ENCODE measurements around the gene RCOR1. TPM values are rescaled to one million over a fixed set of nuclear protein-coding genes. Genes with fewer than 3 reads are reported as not detected.

The RCOR1 gene
- total and polyA plus RNA-seq, 2 of the 4 experiments (the other 2 are of a cell fraction): 9.0 to 11.2 TPM

DNA sequence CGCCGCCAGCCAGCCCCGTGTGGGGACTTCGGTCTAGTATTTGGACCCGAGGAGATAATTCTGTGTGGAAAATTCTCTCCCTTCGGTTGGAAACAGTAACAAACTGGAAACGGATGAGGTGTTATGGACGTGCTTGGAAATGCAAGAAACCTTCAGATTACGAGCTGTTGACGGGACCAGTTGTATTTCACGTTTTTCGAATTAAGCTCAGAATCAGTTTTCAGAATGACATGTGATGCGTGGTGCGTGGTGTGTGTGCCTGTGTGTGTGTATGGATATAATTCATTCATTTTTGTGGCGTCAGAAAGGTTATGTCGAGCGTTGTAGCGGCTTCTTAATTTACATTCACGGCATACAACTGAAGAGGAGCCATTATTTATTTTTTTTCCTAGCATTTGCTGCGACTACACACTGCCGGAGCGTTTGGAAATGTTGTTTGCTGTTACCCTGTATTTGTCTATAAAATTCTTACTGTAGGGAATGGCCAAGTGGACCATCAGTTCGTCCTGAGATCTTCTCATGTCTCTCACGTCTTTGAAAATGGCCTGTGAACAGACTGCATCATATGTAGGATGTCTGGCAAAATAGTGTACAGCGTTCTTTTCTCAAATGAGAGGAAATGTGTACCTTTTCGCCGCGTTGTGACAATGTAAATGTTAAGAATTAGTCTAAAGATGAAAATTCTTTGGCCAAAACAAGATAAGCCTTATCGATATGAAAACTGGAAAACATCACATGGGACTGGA is 186.1 kb downstream of the RCOR1 start:
- H3K36me3 ChIP-seq (ENCODE audit: control insufficient read depth, insufficient read depth, low read length): no peaks in the 10 kb centered on the region
- H4K20me1 ChIP-seq (ENCODE audit: insufficient read depth, low read length): peaks cover 41% of the 10 kb centered on the region
- ATAC-seq (ENCODE audit: low read depth): no peak
- H2BK120ac ChIP-seq (ENCODE audit: low read depth, low read length): no peak overlapping the region
- BruUV-seq (replicated peaks): TSS peak; percentile 46
- peak overlapping the region; percentile 13 for H3K27ac ChIP-seq (ENCODE audit: insufficient read depth, low read length)
- no peak overlapping the region for H4K5ac ChIP-seq (ENCODE audit: low read depth, low read length)
- in situ Hi-C loops (cut with MboI; ENCODE audit: low sequenced_read_pairs) (loop anchor here (10.0 kb wide), 1 partner anchor 136 kb away; no protein-coding TSS in a partner anchor), dilution Hi-C loops (cut with HindIII; ENCODE audit: low sequenced_read_pairs, unreplicated experiment) (no loop called here), intact Hi-C loops (cut with micrococcal nuclease) (loop anchor here (10.0 kb wide), 1 partner anchor 184 kb away; the partner anchor contains the start of gene RCOR1)
- H3K27me3 ChIP-seq (ENCODE audit: control insufficient read depth, insufficient read depth, low read length): no peaks in the 10 kb centered on the region
- H3K4me2 ChIP-seq (ENCODE audit: low read depth, low read length): peak overlapping the region; percentile 99
- peak overlapping the region; percentile 96 for H3K23ac ChIP-seq (ENCODE audit: low read depth, low read length)
- H3K79me1 ChIP-seq (ENCODE audit: low read depth in 1 of 2, low read length in 2 of 2): peaks cover 32 to 50% of the 10 kb centered on the region in 2 experiments
- TF ChIP-seq, protein P1, sequence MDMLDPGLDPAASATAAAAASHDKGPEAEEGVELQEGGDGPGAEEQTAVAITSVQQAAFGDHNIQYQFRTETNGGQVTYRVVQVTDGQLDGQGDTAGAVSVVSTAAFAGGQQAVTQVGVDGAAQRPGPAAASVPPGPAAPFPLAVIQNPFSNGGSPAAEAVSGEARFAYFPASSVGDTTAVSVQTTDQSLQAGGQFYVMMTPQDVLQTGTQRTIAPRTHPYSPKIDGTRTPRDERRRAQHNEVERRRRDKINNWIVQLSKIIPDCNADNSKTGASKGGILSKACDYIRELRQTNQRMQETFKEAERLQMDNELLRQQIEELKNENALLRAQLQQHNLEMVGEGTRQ (IDR thresholded peaks at IDR 0.05; ENCODE audit: low read depth, low read length): no peak
- no peak for TF ChIP-seq CEBPB (IDR thresholded peaks at IDR 0.05; ENCODE audit: low read depth, low read length)
- TF ChIP-seq, protein P2, sequence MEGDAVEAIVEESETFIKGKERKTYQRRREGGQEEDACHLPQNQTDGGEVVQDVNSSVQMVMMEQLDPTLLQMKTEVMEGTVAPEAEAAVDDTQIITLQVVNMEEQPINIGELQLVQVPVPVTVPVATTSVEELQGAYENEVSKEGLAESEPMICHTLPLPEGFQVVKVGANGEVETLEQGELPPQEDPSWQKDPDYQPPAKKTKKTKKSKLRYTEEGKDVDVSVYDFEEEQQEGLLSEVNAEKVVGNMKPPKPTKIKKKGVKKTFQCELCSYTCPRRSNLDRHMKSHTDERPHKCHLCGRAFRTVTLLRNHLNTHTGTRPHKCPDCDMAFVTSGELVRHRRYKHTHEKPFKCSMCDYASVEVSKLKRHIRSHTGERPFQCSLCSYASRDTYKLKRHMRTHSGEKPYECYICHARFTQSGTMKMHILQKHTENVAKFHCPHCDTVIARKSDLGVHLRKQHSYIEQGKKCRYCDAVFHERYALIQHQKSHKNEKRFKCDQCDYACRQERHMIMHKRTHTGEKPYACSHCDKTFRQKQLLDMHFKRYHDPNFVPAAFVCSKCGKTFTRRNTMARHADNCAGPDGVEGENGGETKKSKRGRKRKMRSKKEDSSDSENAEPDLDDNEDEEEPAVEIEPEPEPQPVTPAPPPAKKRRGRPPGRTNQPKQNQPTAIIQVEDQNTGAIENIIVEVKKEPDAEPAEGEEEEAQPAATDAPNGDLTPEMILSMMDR (conservative IDR thresholded peaks at IDR 0.05; ENCODE audit: low read depth, low read length): no peak
- ChIA-PET CTCF (no interaction called here), POLR2A (ENCODE audit: unreplicated experiment) (interaction anchor here (0.6 kb wide), 1 partner anchor 35 kb away, joined by 3 read pairs; no protein-coding TSS in a partner anchor)
- peak overlapping the region; percentile 89 for H3K14ac ChIP-seq (replicated peaks; ENCODE audit: low read depth, low read length)
- peak overlapping the region; percentile 82 for H2AFZ ChIP-seq (replicated peaks; ENCODE audit: low read length, poor library complexity)
- H2AK9ac ChIP-seq (replicated peaks; ENCODE audit: low read depth, low read length, poor library complexity): no peak overlapping the region
- no peaks in the 10 kb centered on the region for H3K9me3 ChIP-seq (ENCODE audit: control insufficient read depth, insufficient read depth, low read length)
- peaks cover 16% of the 10 kb centered on the region for H3K4me1 ChIP-seq (ENCODE audit: control insufficient read depth, insufficient read depth, low read length)
- no peak overlapping the region for H2BK15ac ChIP-seq (ENCODE audit: low read depth, low read length)
- no peak overlapping the region for H2BK20ac ChIP-seq (ENCODE audit: low read depth, low read length)
- peak overlapping the region; percentile 57 for H2BK5ac ChIP-seq (ENCODE audit: low read depth, low read length, poor library complexity, severe bottlenecking)
- peaks cover 29% of the 10 kb centered on the region for H3K9me1 ChIP-seq (ENCODE audit: insufficient read depth, low read length)
- H3K4me3 ChIP-seq (ENCODE audit: insufficient read depth, low read depth, low read length): peak overlapping the region; percentile 75
- WGBS, 2 experiments (ENCODE audit: extremely low coverage in 2 of 2, insufficient read length in 1 of 2): 11% methylated on average over 12 of the region's 29 CpGs; no CpG with 5 or more reads in 1 of the 2 experiments
- H3K9ac ChIP-seq (ENCODE audit: low read depth, low read length): peak overlapping the region; percentile 76
- peak overlapping the region; percentile 56 for H3K4ac ChIP-seq (ENCODE audit: low read depth, low read length)
- peak overlapping the region; percentile 58; the same call in 1 of the 2 replicates for H3K18ac ChIP-seq (ENCODE audit: low read depth, low read length)
- H3K56ac ChIP-seq (ENCODE audit: extremely low read depth, insufficient read depth, low read length): peak overlapping the region; percentile 73
- H4K91ac ChIP-seq (ENCODE audit: insufficient read depth, low read depth, low read length): no peak overlapping the region
- H2AK5ac ChIP-seq (ENCODE audit: low read depth, low read length): peak overlapping the region; percentile 11; the same call in 1 of the 2 replicates
- DNase-seq: peak; percentile 47
- no peak overlapping the region for H4K8ac ChIP-seq (ENCODE audit: low read depth in 2 of 2, low read length in 2 of 2)
